ENCODE measurements around the gene UBE2O. TPM values are rescaled to one million over a fixed set of nuclear protein-coding genes. Genes with fewer than 3 reads are reported as not detected.
"Not testable (repeated sequence)": the region's sequence is repeated elsewhere in the genome, so short reads cannot be mapped to it uniquely, and the experiment has no call there.

UBE2O gene
- total RNA-seq, 1 experiment from 2014 or later, result 16.2 TPM

DNA sequence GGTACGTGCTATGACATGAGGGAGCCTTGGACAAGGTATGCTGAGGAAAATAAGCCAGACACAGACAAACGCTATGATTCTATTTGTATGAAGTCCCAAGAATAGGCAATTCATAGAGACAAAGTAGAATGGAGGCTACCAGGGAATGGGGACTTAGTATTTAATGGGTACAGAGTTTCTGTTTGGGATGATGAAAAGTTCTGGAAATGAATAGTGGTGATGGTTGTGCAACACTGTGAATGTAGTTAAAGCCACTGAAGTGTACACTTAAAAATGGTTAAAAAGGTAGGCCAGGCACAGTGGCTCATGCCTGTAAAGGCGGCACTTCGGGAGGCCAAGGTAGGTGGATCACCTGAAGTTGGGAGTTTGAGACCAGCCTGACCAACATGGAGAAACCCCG is 102.5 kb downstream of the UBE2O start:
- no peak for DNase-seq (ENCODE audit: low spot score)

GRCh38 chr17:76346936-76347335 is 106.0 kb downstream of the UBE2O start:
- DNase-seq (ENCODE audit: low spot score), result not testable (repeated sequence)

DNA sequence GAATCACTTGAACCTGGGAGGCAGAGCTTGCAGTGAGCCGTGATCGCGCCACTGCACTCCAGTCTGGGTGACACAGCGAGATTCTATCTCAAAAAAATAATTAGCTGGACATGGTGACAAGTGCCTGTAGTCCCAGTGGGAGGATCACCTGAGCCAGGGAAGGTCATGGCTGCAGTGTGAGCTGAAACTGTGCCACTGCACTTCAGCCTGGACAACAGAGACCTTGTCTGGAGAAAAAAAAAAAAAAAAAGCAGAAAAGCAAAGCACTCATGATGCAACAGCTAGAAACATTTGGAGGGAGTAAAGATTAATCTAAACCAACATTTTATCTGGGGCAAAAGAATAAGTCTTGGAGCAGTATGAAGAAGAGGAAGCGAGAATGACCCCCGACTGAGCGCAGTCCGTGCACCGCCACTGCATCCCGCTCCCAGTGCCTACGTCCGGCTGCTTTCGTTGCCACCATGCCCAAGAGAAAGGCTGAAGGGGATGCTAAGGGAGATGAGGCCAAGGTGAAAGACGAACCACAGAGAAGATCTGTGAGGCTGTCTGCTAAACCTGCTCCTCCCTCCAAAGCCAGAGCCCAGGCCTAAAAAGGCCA is 107.5 kb downstream of the UBE2O start:
- no peak for DNase-seq (ENCODE audit: low spot score)

- DNase-seq (ENCODE audit: low spot score), result no peak
These were observed 109.8 kb downstream of the UBE2O start for GRCh38 chr17:76343106-76343505.

DNA sequence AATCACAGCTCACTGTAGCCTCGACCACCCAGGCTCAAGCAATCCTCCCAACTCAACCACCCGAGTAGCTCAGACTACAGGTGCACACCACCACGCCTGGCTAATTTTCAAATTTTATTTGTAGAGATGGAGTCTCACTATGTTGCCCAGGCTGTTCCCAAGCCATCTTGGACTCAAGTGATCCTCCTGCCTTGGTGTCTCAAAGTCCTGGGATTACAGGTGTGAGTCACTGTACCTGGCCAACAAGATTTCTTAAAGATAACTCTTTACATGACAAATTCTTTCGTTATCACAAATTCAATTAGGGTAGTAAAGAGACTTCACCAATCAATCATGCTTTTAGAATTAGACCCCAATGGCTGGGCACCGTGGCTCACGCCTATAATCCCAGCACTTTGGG is 111.7 kb downstream of the UBE2O start:
- DNase-seq (ENCODE audit: low spot score), result no peak

Other genes with a start within 250 kb of the UBE2O start
- 6.8 and 7.8 TPM in 2 replicates for gene RNF157, start 212.7 kb downstream of the UBE2O start, total RNA-seq (2014; rRNA removed; shearing (Covaris generic))
- 3.9 and 7.7 TPM in 2 replicates for gene UBALD2, start 187.8 kb downstream of the UBE2O start, total RNA-seq (2014; rRNA removed; shearing (Covaris generic))
- gene QRICH2, start 144.9 kb downstream of the UBE2O start, total RNA-seq (2014; rRNA removed; shearing (Covaris generic)), result 2.3 and 2.4 TPM in 2 replicates
- gene PRPSAP1, start 99.2 kb downstream of the UBE2O start, total RNA-seq (2014; rRNA removed; shearing (Covaris generic)), result 48.1 and 49.7 TPM in 2 replicates
- 7.8 and 9.2 TPM in 2 replicates for gene SPHK1, start 68.5 kb downstream of the UBE2O start, total RNA-seq (2014; rRNA removed; shearing (Covaris generic))
- gene AANAT, start 14.5 kb upstream of the UBE2O start, total RNA-seq (2014; rRNA removed; shearing (Covaris generic)), result not detected in 2 replicates
- 9.0 and 17.4 TPM in 2 replicates for gene RHBDF2, start 48.3 kb upstream of the UBE2O start, total RNA-seq (2014; rRNA removed; shearing (Covaris generic))
- gene CYGB, start 84.6 kb upstream of the UBE2O start, total RNA-seq (2014; rRNA removed; shearing (Covaris generic)), result 0.25 and 1.8 TPM in 2 replicates
- gene PRCD, start 86.9 kb upstream of the UBE2O start, total RNA-seq (2014; rRNA removed; shearing (Covaris generic)), result not detected in 2 replicates
- 0.14 TPM in 1 of 2 replicates, not detected in the other for gene ST6GALNAC2, start 132.7 kb upstream of the UBE2O start, total RNA-seq (2014; rRNA removed; shearing (Covaris generic))
- not detected in 2 replicates for gene ST6GALNAC1, start 190.6 kb upstream of the UBE2O start, total RNA-seq (2014; rRNA removed; shearing (Covaris generic))